GM10266 (cell line): ENCODE measurements around the gene CENPT.
A peak's percentile ranks its signal among the peaks of the same experiment; 100 is the strongest.

ENCODE experiments used
- DNase-seq: peaks from one replicate; pipeline ENCODE4 v3.0.0; 2012; ENCODE audit errors: extremely low spot score
- TF ChIP-seq, protein P1 (sequence below): IDR thresholded peaks from 2 replicates; pipeline ENCODE4 v1.5.1; 2012; ENCODE audit warnings: mild to moderate bottlenecking, low read depth; ENCODE audit not compliant: control insufficient read depth, insufficient read depth; ENCODE audit errors: missing control alignments

Gene CENPT

DNA sequence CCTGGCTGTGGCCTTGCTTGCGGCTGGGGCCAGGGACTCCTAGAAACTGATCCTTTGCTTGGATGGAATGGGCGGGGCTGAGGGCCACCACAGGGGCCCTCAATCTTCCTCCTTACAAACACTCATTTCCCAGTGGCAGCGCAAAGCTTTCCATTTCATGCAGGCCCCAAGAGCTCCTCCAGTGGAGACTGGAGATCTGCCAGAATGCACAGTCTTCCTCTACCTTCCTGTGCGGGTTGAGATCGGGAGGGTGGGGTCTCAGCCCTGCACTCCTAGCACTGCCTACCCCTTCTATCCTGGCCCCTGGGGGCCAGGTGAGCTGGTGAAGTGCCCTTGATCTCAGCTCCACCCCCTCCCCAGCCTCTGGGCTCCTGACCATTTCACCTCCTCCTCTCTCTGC, 38.9 kb upstream of the CENPT start:
- TF ChIP-seq, protein P1, sequence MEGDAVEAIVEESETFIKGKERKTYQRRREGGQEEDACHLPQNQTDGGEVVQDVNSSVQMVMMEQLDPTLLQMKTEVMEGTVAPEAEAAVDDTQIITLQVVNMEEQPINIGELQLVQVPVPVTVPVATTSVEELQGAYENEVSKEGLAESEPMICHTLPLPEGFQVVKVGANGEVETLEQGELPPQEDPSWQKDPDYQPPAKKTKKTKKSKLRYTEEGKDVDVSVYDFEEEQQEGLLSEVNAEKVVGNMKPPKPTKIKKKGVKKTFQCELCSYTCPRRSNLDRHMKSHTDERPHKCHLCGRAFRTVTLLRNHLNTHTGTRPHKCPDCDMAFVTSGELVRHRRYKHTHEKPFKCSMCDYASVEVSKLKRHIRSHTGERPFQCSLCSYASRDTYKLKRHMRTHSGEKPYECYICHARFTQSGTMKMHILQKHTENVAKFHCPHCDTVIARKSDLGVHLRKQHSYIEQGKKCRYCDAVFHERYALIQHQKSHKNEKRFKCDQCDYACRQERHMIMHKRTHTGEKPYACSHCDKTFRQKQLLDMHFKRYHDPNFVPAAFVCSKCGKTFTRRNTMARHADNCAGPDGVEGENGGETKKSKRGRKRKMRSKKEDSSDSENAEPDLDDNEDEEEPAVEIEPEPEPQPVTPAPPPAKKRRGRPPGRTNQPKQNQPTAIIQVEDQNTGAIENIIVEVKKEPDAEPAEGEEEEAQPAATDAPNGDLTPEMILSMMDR = no peak
- DNase-seq = no peak

DNA sequence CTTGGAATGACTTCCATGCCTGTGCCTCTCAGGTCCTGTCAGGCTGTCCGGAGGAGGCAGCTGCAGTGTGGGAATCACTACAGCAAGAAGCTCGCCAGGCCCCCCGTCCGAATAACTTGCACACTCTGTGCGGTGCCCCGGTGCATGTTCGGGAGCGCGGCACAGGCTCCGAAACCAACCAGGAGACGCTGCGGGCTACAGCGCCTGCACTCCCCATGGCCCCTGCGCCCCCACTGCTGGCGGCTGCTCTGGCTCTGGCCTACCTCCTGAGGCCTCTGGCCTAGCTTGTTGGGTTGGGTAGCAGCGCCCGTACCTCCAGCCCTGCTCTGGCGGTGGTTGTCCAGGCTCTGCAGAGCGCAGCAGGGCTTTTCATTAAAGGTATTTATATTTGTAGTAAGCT, 38.5 kb upstream of the CENPT start:
- TF ChIP-seq, protein P1 = no peak
- DNase-seq = peak; percentile 13

DNA sequence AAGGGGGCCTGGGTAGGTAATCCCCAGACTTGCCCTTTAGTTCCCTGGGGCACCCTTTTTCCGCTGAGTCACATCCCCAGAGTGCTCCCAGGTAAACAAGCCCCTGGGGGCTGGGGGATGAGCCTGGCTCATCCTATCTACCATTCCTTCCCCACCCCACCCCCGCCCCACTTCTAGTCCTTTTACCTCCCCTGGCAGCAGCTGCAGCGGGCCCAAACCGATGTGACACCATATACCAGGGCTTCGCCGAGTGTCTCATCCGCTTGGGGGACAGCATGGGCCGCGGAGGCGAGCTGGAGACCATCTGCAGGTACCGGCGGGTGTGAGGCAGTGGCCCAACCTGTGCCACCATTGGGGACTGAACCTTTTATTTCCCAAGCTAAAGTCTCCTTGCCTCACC, 38.1 kb upstream of the CENPT start:
- TF ChIP-seq, protein P1 = no peak
- DNase-seq = no peak

DNA sequence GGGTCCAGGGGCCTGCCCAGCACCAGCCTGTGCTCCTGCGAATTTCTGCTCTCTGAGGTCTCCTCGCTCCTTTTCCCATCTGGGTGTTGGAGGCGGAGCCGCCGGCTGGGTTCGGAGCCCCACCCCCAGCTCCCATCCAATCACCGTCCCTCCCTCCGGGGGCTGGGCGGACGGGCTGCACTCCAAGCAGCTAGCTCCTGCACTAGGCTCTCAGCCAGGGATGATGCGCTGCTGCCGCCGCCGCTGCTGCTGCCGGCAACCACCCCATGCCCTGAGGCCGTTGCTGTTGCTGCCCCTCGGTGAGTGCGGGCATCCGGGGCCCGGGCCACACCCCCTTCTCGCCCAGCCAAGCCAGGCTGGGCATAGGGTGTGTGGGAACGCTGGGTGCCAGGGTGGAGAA, 37.2 kb upstream of the CENPT start, which contains the start of gene NRN1L:
TSS of gene NRN1L (plus strand) at position 202 of the 400 bp plus-strand sequence. CDS start at position 221, 19 bp downstream.
- TF ChIP-seq, protein P1 = no peak

DNA sequence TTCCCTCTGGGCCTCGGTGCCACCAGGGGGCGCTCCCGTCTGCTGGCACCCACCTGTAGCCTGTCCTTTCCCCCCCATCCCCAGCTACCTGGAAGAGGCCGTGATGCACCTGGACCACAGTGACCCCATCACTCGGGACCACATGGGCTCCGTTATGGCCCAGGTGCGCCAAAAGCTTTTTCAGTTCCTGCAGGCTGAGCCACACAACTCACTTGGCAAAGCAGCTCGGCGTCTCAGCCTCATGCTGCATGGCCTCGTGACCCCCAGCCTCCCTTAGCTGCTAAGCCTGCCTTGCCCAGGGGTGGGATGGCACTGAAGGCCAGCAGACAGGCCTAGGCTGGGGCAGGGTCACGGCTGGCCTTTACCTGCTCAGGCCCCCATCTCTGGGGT, 36.4 kb upstream of the CENPT start:
- TF ChIP-seq, protein P1 = peak; percentile 86
- DNase-seq = peak; percentile 92

More for the DNA sequence above, 37.2 kb upstream of the CENPT start, which contains the start of gene NRN1L:
- DNase-seq = no peak

DNA sequence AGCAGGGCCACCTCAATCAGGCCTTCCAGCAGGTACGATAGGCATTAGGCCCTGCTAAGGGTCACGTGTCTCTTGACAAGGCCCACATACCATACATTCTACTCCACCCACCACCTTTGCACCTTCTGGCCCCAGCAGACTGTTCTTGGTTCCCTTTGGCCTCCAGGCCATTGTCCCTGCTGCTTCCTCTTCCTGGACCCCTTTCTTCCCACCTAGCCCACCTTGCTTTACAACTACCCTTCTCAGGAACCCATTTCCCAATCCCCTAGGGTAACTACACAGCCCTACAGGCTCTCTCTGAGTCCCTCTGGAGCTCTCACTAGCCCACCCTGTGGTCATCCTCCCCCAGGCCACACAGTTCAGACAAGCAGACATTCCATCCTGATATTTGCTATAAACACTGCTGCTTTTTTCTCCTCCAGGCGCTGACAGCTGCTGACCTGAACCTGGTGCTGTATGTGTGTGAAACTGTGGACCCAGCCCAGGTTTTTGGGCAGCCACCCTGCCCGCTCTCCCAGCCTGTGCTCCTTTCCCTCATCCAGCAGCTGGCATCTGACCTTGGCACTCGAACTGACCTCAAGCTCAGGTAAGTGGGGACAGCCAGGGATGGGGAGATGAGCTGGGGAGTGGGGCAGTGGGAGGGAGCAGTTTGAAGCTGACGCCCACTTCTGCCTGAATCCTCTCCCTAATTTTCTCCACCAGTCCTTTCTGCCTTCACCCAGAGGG, 35.8 kb upstream of the CENPT start:
- TF ChIP-seq, protein P1 = no peak
- DNase-seq = no peak

DNA sequence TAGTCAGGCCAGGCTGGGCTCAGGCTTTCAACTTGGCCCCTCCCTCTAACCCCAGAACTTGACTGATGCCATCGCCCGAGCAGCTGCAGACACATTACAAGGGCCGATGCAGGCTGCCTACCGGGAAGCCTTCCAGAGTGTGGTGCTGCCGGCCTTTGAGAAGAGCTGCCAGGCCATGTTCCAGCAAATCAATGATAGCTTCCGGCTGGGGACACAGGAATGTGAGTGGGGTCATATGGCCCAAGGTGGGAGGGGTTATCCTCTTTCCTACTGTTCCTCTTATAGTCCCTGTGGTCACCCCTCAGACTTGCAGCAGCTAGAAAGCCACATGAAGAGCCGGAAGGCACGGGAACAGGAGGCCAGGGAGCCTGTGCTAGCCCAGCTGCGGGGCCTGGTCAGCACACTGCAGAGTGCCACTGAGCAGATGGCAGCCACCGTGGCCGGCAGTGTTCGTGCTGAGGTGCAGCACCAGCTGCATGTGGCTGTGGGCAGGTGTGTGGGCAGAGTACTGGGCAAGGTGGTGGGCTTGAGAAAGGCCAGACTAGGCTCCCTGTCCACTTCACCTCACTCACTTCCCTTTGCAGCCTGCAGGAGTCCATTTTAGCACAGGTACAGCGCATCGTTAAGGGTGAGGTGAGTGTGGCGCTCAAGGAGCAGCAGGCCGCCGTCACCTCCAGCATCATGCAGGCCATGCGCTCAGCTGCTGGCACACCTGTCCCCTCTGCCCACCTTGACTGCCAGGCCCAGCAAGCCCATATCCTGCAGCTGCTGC, 35.1 kb upstream of the CENPT start:
- TF ChIP-seq, protein P1 = no peak
- DNase-seq = no peak
